Measurements from ENCODE around the gene CD101. TPM values are rescaled to one million over a fixed set of nuclear protein-coding genes. Genes with fewer than 3 reads are reported as not detected.
"Not testable (repeated sequence)": the region's sequence is repeated elsewhere in the genome, so short reads cannot be mapped to it uniquely, and the experiment has no call there.

The CD101 gene
- total and polyA plus RNA-seq, 2 experiments from 2014 or later = 1.2 to 1.3 TPM

DNA sequence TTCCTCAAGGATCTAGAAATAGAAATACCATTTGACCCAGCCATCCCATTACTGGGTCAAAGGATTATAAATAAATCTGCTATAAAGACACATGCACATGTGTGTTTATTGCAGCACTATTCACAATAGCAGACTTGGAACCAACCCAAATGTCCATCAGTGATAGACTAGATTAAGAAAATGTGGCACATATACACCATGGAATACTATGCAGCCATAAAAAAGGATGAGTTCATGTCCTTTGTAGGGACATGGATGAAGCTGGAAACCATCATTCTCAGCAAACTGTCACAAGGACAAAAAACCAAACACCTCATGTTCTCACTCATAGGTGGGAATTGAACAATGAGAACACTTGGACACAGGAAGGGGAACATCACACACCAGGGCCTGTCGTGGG, 21.3 kb upstream of the CD101 start:
- not testable (repeated sequence) for H3K4me1 ChIP-seq (ENCODE audit: insufficient read depth); H3K27me3 Mint-ChIP-seq (ENCODE audit: insufficient read depth, low read depth, poor library complexity); DNase-seq (ENCODE audit: low spot score); H3K4me2 ChIP-seq; H3K36me3 ChIP-seq (ENCODE audit: insufficient read depth); H3K4me3 Mint-ChIP-seq; H3K27me3 ChIP-seq (ENCODE audit: insufficient read depth); H4K20me1 ChIP-seq (replicated peaks; ENCODE audit: insufficient read depth); H3K9me2 ChIP-seq (ENCODE audit: insufficient read depth); H3F3A ChIP-seq (replicated peaks; ENCODE audit: low read depth); H3K27ac Mint-ChIP-seq; H2AFZ ChIP-seq; ATAC-seq; H3K4me3 ChIP-seq; H3K79me2 ChIP-seq (replicated peaks; ENCODE audit: insufficient read depth); H3K27ac ChIP-seq (ENCODE audit: low read depth); H3K4me1 Mint-ChIP-seq
- Mint-ChIP-seq H3K36me3 (ENCODE audit: low read depth) (peaks cover 42% of the 10 kb centered on the region), H3K9me3 (peaks cover 21% of the 10 kb centered on the region)

DNA sequence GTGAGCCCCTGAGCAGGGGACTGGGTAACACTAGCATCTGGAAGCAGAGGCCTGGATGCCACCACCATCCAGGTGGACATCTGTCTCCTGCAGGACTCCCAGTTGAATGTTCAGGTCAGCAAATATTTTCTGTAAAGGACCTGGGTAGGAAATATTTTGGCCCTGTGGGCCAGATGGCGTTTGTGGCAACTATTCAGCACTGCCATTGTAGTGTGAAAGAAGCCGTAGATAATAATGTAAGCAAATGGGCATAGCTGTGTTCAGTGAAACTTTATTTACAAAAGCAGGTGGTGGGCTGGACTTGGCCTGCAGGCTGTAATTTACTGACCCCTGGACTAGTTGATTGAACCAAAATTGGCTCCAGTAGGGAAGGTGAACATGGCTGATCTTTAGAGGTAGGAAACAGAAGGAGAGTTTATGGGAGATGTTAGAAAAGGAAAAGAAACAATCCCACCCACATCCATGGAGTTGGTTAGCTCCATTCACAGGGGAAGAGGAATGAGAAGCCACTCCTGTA, 20.0 kb upstream of the CD101 start:
- no peak overlapping the region for H3K4me2 ChIP-seq
- no peaks in the 10 kb centered on the region for H3K4me1 ChIP-seq (ENCODE audit: insufficient read depth)
- H2AFZ ChIP-seq = no peak overlapping the region
- no peak overlapping the region for H3K4me3 ChIP-seq
- H3K27me3 Mint-ChIP-seq (ENCODE audit: insufficient read depth, low read depth, poor library complexity) = no peaks in the 10 kb centered on the region
- DNase-seq (ENCODE audit: low spot score) (no peak), ATAC-seq (no peak)
- no peaks in the 10 kb centered on the region for H3K9me2 ChIP-seq (ENCODE audit: insufficient read depth)
- H3K4me1 Mint-ChIP-seq = peaks cover 5% of the 10 kb centered on the region
- TF ChIP-seq ZNF331 (CRISPR knock-in tag; IDR thresholded peaks at IDR 0.05; ENCODE audit: low read depth) (no peak), CREB1 (CRISPR knock-in tag; IDR thresholded peaks at IDR 0.05; ENCODE audit: low read depth) (no peak), ZNF114 (CRISPR knock-in tag; IDR thresholded peaks at IDR 0.05) (no peak), STAT1 (IDR thresholded peaks at IDR 0.05; ENCODE audit: unreplicated experiment) (no peak)
- TF ChIP-seq, protein P1, sequence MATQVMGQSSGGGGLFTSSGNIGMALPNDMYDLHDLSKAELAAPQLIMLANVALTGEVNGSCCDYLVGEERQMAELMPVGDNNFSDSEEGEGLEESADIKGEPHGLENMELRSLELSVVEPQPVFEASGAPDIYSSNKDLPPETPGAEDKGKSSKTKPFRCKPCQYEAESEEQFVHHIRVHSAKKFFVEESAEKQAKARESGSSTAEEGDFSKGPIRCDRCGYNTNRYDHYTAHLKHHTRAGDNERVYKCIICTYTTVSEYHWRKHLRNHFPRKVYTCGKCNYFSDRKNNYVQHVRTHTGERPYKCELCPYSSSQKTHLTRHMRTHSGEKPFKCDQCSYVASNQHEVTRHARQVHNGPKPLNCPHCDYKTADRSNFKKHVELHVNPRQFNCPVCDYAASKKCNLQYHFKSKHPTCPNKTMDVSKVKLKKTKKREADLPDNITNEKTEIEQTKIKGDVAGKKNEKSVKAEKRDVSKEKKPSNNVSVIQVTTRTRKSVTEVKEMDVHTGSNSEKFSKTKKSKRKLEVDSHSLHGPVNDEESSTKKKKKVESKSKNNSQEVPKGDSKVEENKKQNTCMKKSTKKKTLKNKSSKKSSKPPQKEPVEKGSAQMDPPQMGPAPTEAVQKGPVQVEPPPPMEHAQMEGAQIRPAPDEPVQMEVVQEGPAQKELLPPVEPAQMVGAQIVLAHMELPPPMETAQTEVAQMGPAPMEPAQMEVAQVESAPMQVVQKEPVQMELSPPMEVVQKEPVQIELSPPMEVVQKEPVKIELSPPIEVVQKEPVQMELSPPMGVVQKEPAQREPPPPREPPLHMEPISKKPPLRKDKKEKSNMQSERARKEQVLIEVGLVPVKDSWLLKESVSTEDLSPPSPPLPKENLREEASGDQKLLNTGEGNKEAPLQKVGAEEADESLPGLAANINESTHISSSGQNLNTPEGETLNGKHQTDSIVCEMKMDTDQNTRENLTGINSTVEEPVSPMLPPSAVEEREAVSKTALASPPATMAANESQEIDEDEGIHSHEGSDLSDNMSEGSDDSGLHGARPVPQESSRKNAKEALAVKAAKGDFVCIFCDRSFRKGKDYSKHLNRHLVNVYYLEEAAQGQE (IDR thresholded peaks at IDR 0.05; ENCODE audit: unreplicated experiment) = no peak
- TF ChIP-seq, protein P2, sequence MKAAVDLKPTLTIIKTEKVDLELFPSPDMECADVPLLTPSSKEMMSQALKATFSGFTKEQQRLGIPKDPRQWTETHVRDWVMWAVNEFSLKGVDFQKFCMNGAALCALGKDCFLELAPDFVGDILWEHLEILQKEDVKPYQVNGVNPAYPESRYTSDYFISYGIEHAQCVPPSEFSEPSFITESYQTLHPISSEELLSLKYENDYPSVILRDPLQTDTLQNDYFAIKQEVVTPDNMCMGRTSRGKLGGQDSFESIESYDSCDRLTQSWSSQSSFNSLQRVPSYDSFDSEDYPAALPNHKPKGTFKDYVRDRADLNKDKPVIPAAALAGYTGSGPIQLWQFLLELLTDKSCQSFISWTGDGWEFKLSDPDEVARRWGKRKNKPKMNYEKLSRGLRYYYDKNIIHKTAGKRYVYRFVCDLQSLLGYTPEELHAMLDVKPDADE (IDR thresholded peaks at IDR 0.05) = no peak
- H3K27me3 ChIP-seq (ENCODE audit: insufficient read depth) = no peaks in the 10 kb centered on the region
- H4K20me1 ChIP-seq (replicated peaks; ENCODE audit: insufficient read depth) = 0 out of 2 replicates have a peak, but pooled peaks cover 4% of the 10 kb centered on the region
- H3K9me3 Mint-ChIP-seq = peaks cover 8% of the 10 kb centered on the region
- H3K36me3 Mint-ChIP-seq (ENCODE audit: low read depth) = peaks cover 30% of the 10 kb centered on the region
- H3K79me2 ChIP-seq (replicated peaks; ENCODE audit: insufficient read depth) = no peaks in the 10 kb centered on the region
- no peak overlapping the region for H3K4me3 Mint-ChIP-seq
- H3K36me3 ChIP-seq (ENCODE audit: insufficient read depth) = no peaks in the 10 kb centered on the region
- H3K27ac ChIP-seq (ENCODE audit: low read depth) = no peak overlapping the region
- 0 out of 2 replicates have a peak overlapping the region, but pooled peaks have one; percentile 23 for H3K27ac Mint-ChIP-seq
- no peaks in the 10 kb centered on the region for H3F3A ChIP-seq (replicated peaks; ENCODE audit: low read depth)

All from GM23338 (cell line).